ENCODE results near the gene TMEM238L. TPM values are rescaled to one million over a fixed set of nuclear protein-coding genes. Genes with fewer than 3 reads are reported as not detected.

The TMEM238L gene
- total RNA-seq, 2 donors from 2014 or later: not detected

Other genes starting within 250 kb of the TMEM238L start
- gene MYH3, start 146.8 kb downstream of the TMEM238L start, total RNA-seq: 1 to 10 TPM; 2.0 to 5.1 TPM
- 10 to 100 TPM; 28.1 to 36.3 TPM for gene SCO1, start 106.6 kb downstream of the TMEM238L start, total RNA-seq
- gene ADPRM, start 106.5 kb downstream of the TMEM238L start, total RNA-seq: 10 to 100 TPM; 10.0 to 11.5 TPM
- gene TMEM220, start 74.1 kb downstream of the TMEM238L start, total RNA-seq: 1 to 10 TPM in 1 of 2 donors, under 1 TPM in 1; 0.09 to 1.7 TPM
- not detected for gene PIRT, start 34.0 kb upstream of the TMEM238L start, total RNA-seq

Measured in activated naive CD4-positive, alpha-beta T cell treated with anti-CD3 and anti-CD28 coated beads, Interleukin-2, amount 50 U/mL, for 72 hours (primary cell).